OCI-LY7 (cell line): ENCODE measurements around the gene TBX2. TPM values are rescaled to one million over a fixed set of nuclear protein-coding genes. Genes with fewer than 3 reads are reported as not detected.

Experiments
- BruUV-seq: library from RNA; stranded (reverse); fragments of 400-500 nt; replicated peaks from 2 replicates; lab custom pipeline; 2021; lab: Mats Ljungman, UMichigan
- CTCF ChIA-PET: fragments of 300-600 bp; sonication (Branson Sonifier 250); formaldehyde crosslinking; loops from one replicate; lab custom pipeline; 2022; ENCODE audit warnings: antibody characterized with exemption; ENCODE audit not compliant: unreplicated experiment; lab: Charles Lee
- POLR2A ChIA-PET: fragments of 300-600 bp; sonication (Branson Sonifier 250); formaldehyde crosslinking; loops from one replicate; lab custom pipeline; 2022; ENCODE audit warnings: antibody characterized with exemption; lab: Charles Lee
- DNase-seq: peaks from one replicate; pipeline ENCODE4 v3.0.0-alpha.2; 2015; ENCODE audit warnings: low spot score
- H2AFZ ChIP-seq: fragments of 200-600 bp; sonication (generic), shearing (Covaris generic); 2 replicates; pipeline ENCODE4 v1.6.1; 2014; ENCODE audit warnings: mild to moderate bottlenecking, antibody characterized with exemption, low read length, moderate library complexity
- H3K27ac ChIP-seq: fragments of 200-600 bp; sonication (generic); 2 replicates; pipeline ENCODE4 v1.5.1; 2014; ENCODE audit warnings: mixed run types, low read depth, mild to moderate bottlenecking, moderate library complexity, low read length, inconsistent platforms; ENCODE audit not compliant: poor library complexity, severe bottlenecking
- H3K36me3 ChIP-seq: fragments of 200-600 bp; sonication (generic); 2 replicates; pipeline ENCODE4 v1.6.1; 2014; ENCODE audit warnings: mild to moderate bottlenecking, antibody characterized with exemption, low read length, moderate library complexity, mixed read lengths; ENCODE audit not compliant: insufficient read depth
- H3K4me1 ChIP-seq: fragments of 200-600 bp; sonication (generic); 2 replicates; pipeline ENCODE4 v1.5.1; 2014; ENCODE audit warnings: mild to moderate bottlenecking, low read length; ENCODE audit not compliant: insufficient read depth, poor library complexity, severe bottlenecking
- H3K4me2 ChIP-seq: fragments of 200-600 bp; sonication (generic); 2 replicates; pipeline ENCODE4 v1.6.1; 2014; ENCODE audit warnings: mild to moderate bottlenecking, low read length
- H3K4me3 ChIP-seq: fragments of 200-600 bp; sonication (generic); 2 replicates; pipeline ENCODE4 v1.5.1; 2014; ENCODE audit warnings: mild to moderate bottlenecking, low read depth, low read length; ENCODE audit not compliant: poor library complexity, severe bottlenecking
- H3K79me2 ChIP-seq: fragments of 200-600 bp; sonication (generic); 2 replicates; pipeline ENCODE4 v1.6.1; 2016; ENCODE audit warnings: low read depth, mild to moderate bottlenecking, low read length, moderate library complexity, mixed read lengths; ENCODE audit not compliant: insufficient read depth
- H3K9me2 ChIP-seq: fragments of 200-600 bp; sonication (generic); 2 replicates; pipeline ENCODE4 v1.6.1; 2016; ENCODE audit warnings: mild to moderate bottlenecking, low read length, mixed read lengths; ENCODE audit not compliant: insufficient read depth
- H3K9me3 ChIP-seq: fragments of 200-600 bp; sonication (generic); 2 replicates; pipeline ENCODE4 v1.6.1; 2014; ENCODE audit warnings: mild to moderate bottlenecking, mixed run types, low read length, mixed read lengths
- H4K20me1 ChIP-seq: fragments of 200-600 bp; sonication (generic); 2 replicates; pipeline ENCODE4 v1.6.1; 2014; ENCODE audit warnings: mild to moderate bottlenecking, antibody characterized with exemption, low read length, moderate library complexity, mixed read lengths; ENCODE audit not compliant: insufficient read depth
- CTCF ChIP-seq: fragments of 200-600 bp; sonication (generic); conservative IDR thresholded peaks from 2 replicates; pipeline ENCODE4 v1.5.1; 2014; ENCODE audit warnings: mild to moderate bottlenecking, antibody characterized with exemption, low read length, moderate library complexity, mixed read lengths
- EZH2phosphoT487 ChIP-seq: fragments of 200-600 bp; sonication (generic); IDR thresholded peaks from 2 replicates; pipeline ENCODE4 v1.6.1; 2018; ENCODE audit warnings: low read depth, borderline replicate concordance, mild to moderate bottlenecking, mixed run types, antibody characterized with exemption, low read length, moderate library complexity, mixed read lengths
- intact Hi-C: fragments of 100-400 bp; cut with micrococcal nuclease; formaldehyde crosslinking; loops from one replicate; pipeline ENCODE4 v1.10.0; 2022; ENCODE audit not compliant: unreplicated experiment
- total RNA-seq, 2 experiments: library from RNA; depleted of rRNA in 1 of 2; stranded (reverse); fragments of >200 nt in 1 of 2; shearing (Covaris generic) in 1 of 2; gene quantifications; 2 replicates each; pipeline ENCODE4 v1.2.3, GENCODE V29; 2014 to 2022

TBX2 gene
- total RNA-seq, 2 experiments from 2014 or later: not detected

- TF ChIP-seq EZH2phosphoT487: no peak
- TF ChIP-seq CTCF: peak; percentile 92
- no peaks in the 10 kb centered on the region for H3K79me2 ChIP-seq
- no peaks in the 10 kb centered on the region for H3K9me2 ChIP-seq
- no TSS peak for BruUV-seq
- peak overlapping the region; percentile 73 for H3K4me2 ChIP-seq
- H4K20me1 ChIP-seq: no peaks in the 10 kb centered on the region
- peaks cover 16% of the 10 kb centered on the region for H3K4me1 ChIP-seq
- ChIA-PET CTCF (interaction anchor here (0.7 kb wide), 1 partner anchor 164 kb away, joined by 3 read pairs; no protein-coding TSS in a partner anchor), POLR2A (no interaction called here)
- H2AFZ ChIP-seq: peak overlapping the region; percentile 82
- H3K4me3 ChIP-seq: peak overlapping the region; percentile 62
- intact Hi-C loops: loop anchor here (1.0 to 5.0 kb wide), 3 partner anchors 163 to 697 kb away; partner anchors contain the start of gene MED13
- peak; percentile 74 for DNase-seq
- H3K36me3 ChIP-seq: no peaks in the 10 kb centered on the region
- H3K27ac ChIP-seq: no peak overlapping the region
- no peaks in the 10 kb centered on the region for H3K9me3 ChIP-seq
These were observed 12.7 kb downstream of the TBX2 start for GRCh38 chr17:61412143-61412859.

DNA sequence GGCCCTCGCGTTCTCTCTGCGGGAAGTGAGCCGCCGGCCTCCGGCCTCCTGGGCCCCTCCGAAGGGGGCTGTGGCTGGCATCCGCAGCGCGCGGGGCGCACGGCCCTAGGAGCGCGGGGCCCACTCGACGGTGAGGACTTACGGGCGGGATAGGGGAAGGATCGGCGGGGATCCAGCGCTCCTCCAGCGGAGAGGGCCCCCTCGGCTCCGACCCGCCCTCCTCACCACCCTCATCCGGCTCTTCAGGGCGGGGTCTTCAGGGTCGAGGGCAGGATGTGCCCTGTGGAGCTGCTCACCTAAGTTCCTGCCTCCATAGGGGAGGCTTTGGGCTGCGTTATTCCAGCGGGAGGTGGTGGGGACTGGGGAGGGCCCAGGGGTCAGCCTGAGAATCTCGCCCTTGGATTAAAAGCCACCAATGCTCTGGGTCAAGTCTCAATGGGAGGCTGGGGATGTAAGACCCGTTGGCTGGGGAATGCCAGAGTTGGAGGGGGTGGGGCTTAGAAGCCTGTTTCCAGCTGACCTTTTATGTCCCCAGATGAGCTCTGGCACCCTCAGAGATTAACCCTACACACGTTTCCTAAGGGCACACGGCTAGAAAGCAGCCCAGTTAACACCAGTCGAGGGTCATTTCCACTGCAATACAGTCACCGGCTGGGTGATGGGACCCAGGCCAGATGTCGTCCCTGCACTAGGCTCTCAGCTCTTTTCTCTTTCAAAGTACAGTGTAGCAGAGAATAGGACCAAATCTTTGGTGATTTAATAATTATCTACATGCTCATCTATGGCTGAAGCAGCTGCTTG, 13.4 kb downstream of the TBX2 start:
- no peak for DNase-seq
- Histone ChIP-seq H3K27ac (no peak overlapping the region), H3K4me1 (peaks cover 18% of the 10 kb centered on the region), H3K36me3 (no peaks in the 10 kb centered on the region), H3K9me3 (no peaks in the 10 kb centered on the region), H3K79me2 (no peaks in the 10 kb centered on the region), H3K9me2 (no peaks in the 10 kb centered on the region), H3K4me2 (peak overlapping the region; percentile 73), H2AFZ (peak overlapping the region; percentile 82; the same call in 1 of the 2 replicates), H3K4me3 (peak overlapping the region; percentile 62), H4K20me1 (no peaks in the 10 kb centered on the region)
- BruUV-seq: no TSS peak
- ChIA-PET CTCF (no interaction called here), POLR2A (interaction anchor here (0.6 to 0.8 kb wide), 2 partner anchors 161 to 219 kb away, joined by 3 read pairs; no protein-coding TSS in a partner anchor)
- intact Hi-C loops: loop anchor here (1.0 to 5.0 kb wide), 3 partner anchors 162 to 696 kb away; partner anchors contain the start of gene MED13
- TF ChIP-seq EZH2phosphoT487 (no peak), CTCF (no peak)
